ENCODE results near the gene STX18.

DNA sequence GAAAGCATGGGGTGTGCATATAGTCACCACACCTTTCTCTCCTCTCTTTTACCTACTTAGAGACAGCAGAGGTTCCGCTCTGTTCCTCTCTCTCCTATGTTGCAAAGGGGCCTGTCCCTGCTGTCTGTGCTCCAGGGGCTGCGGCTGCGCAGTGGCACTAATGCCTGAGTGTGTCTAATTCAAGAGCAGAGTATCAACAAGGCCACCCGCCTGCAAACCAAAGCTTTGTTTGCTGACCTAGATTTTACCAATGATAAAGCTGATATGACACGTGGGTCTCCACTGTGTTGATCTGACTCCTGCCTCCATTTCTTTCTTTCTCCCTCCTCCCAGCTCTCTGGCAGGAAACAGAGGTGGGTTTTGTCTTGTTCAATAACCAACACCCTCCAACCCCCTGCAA is 80.0 kb downstream of the STX18 start:
- TF ChIP-seq, protein P1, sequence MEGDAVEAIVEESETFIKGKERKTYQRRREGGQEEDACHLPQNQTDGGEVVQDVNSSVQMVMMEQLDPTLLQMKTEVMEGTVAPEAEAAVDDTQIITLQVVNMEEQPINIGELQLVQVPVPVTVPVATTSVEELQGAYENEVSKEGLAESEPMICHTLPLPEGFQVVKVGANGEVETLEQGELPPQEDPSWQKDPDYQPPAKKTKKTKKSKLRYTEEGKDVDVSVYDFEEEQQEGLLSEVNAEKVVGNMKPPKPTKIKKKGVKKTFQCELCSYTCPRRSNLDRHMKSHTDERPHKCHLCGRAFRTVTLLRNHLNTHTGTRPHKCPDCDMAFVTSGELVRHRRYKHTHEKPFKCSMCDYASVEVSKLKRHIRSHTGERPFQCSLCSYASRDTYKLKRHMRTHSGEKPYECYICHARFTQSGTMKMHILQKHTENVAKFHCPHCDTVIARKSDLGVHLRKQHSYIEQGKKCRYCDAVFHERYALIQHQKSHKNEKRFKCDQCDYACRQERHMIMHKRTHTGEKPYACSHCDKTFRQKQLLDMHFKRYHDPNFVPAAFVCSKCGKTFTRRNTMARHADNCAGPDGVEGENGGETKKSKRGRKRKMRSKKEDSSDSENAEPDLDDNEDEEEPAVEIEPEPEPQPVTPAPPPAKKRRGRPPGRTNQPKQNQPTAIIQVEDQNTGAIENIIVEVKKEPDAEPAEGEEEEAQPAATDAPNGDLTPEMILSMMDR (IDR thresholded peaks at IDR 0.05; ENCODE audit: borderline replicate concordance, extremely low read depth, low read length, poor library complexity, severe bottlenecking), result no peak
- TF ChIP-seq EZH2 (IDR thresholded peaks at IDR 0.05; ENCODE audit: borderline replicate concordance, low read depth, low read length, severe bottlenecking), result no peak

All from DND-41 (cell line).